Adipocyte (in vitro differentiated cells): ENCODE data around the gene CAMSAP1.

Source experiments
- DNase-seq: peaks from one replicate; pipeline ENCODE4 v3.0.0-alpha.2; 2015; ENCODE audit warnings: low read depth
- H3K27me3 ChIP-seq: replicated peaks from 2 replicates; pipeline ENCODE4 v1.7.0; 2013; ENCODE audit warnings: mild to moderate bottlenecking, low read length, moderate library complexity; ENCODE audit not compliant: control insufficient read depth, insufficient read depth
- H3K36me3 ChIP-seq: 2 replicates; pipeline ENCODE4 v1.7.0; 2013; ENCODE audit warnings: low read length, mild to moderate bottlenecking, moderate library complexity; ENCODE audit not compliant: control insufficient read depth, insufficient read depth, severe bottlenecking
- H3K4me1 ChIP-seq: 2 replicates; pipeline ENCODE4 v1.7.0; 2013; ENCODE audit warnings: mild to moderate bottlenecking, low read length, moderate library complexity; ENCODE audit not compliant: control insufficient read depth, insufficient read depth
- H3K4me3 ChIP-seq: 2 replicates; pipeline ENCODE4 v1.7.0; 2013; ENCODE audit warnings: mild to moderate bottlenecking, low read length, moderate library complexity
- H3K9ac ChIP-seq: 2 replicates; pipeline ENCODE4 v1.7.0; 2013; ENCODE audit warnings: mild to moderate bottlenecking, low read length, moderate library complexity
- H3K9me3 ChIP-seq: 2 replicates; pipeline ENCODE4 v1.7.0; 2013; ENCODE audit warnings: mild to moderate bottlenecking, low read length, moderate library complexity; ENCODE audit not compliant: control insufficient read depth

The CAMSAP1 gene

GRCh38 chr9:135840107-135840506, 67.2 kb downstream of the CAMSAP1 start:
- Histone ChIP-seq H3K4me3 (no peak overlapping the region), H3K27me3 (no peaks in the 10 kb centered on the region), H3K9me3 (no peaks in the 10 kb centered on the region), H3K9ac (no peak overlapping the region), H3K4me1 (no peaks in the 10 kb centered on the region), H3K36me3 (peaks cover 5% of the 10 kb centered on the region)
- DNase-seq: no peak

GRCh38 chr9:135839516-135839915, 67.8 kb downstream of the CAMSAP1 start:
- peaks cover 5% of the 10 kb centered on the region for H3K36me3 ChIP-seq

DNA sequence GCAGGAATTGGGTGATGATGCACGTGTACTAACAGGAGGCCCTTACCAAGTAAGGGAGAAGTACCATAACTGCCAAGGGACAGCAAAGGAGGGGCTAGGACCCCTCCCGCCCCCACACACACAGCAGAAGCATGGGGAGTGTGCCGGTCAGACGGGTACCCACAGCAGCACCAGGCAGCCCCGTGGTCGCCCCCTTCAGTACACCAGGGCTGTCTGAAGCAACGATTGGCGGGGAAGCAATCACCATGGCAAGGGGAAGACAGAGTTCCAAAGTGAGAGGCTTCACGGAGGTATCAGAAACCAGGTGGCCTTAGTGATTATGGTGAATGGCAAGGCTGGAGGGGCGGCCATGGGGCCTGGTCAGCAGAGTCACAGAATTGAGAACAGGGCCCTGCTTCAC, 72.2 kb downstream of the CAMSAP1 start:
- H3K4me1 ChIP-seq: no peaks in the 10 kb centered on the region
- no peak for DNase-seq
- H3K36me3 ChIP-seq: no peaks in the 10 kb centered on the region

More at GRCh38 chr9:135839516-135839915, 67.8 kb downstream of the CAMSAP1 start:
- Histone ChIP-seq H3K27me3 (no peaks in the 10 kb centered on the region), H3K4me1 (no peaks in the 10 kb centered on the region), H3K9me3 (no peaks in the 10 kb centered on the region), H3K9ac (no peak overlapping the region), H3K4me3 (no peak overlapping the region)
- DNase-seq: no peak

GRCh38 chr9:135833864-135834263, 73.5 kb downstream of the CAMSAP1 start:
- peaks cover 1% of the 10 kb centered on the region for H3K9me3 ChIP-seq
- DNase-seq: no peak
- no peaks in the 10 kb centered on the region for H3K4me1 ChIP-seq
- H3K9ac ChIP-seq: no peak overlapping the region
- no peak overlapping the region for H3K4me3 ChIP-seq
- H3K27me3 ChIP-seq: no peaks in the 10 kb centered on the region
- no peaks in the 10 kb centered on the region for H3K36me3 ChIP-seq

More for the DNA sequence above, 72.2 kb downstream of the CAMSAP1 start:
- H3K4me3 ChIP-seq: no peak overlapping the region
- no peaks in the 10 kb centered on the region for H3K9me3 ChIP-seq
- no peak overlapping the region for H3K9ac ChIP-seq
- H3K27me3 ChIP-seq: no peaks in the 10 kb centered on the region

DNA sequence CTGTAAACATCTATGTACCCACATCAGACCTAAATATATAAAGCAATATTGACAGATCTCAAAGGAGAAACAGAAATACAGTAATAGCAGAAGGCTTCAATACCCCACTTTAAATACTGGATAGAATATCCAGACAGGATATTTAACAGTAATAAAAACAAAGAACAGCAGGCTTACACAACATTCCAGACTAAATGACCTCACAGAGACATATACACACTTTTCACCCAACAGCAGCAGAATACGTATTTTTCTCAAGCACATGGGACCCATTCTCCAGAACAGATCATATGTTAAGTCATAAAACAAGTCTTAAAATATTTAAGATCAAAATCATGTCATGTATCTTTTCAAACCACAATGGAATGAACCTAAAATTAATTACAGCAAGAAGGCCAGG, 76.8 kb downstream of the CAMSAP1 start:
- Histone ChIP-seq H3K36me3 (peaks cover 10% of the 10 kb centered on the region), H3K27me3 (no peaks in the 10 kb centered on the region), H3K9me3 (peaks cover 6% of the 10 kb centered on the region), H3K4me1 (no peaks in the 10 kb centered on the region), H3K4me3 (no peak overlapping the region), H3K9ac (no peak overlapping the region)
- no peak for DNase-seq

- no peak overlapping the region for H3K9ac ChIP-seq
- peaks cover 15% of the 10 kb centered on the region for H3K36me3 ChIP-seq
- H3K9me3 ChIP-seq: peaks cover 6% of the 10 kb centered on the region
- DNase-seq: no peak
- H3K27me3 ChIP-seq: no peaks in the 10 kb centered on the region
- H3K4me3 ChIP-seq: no peak overlapping the region
- H3K4me1 ChIP-seq: no peaks in the 10 kb centered on the region
Observed at GRCh38 chr9:135828656-135829055, 78.7 kb downstream of the CAMSAP1 start.

DNA sequence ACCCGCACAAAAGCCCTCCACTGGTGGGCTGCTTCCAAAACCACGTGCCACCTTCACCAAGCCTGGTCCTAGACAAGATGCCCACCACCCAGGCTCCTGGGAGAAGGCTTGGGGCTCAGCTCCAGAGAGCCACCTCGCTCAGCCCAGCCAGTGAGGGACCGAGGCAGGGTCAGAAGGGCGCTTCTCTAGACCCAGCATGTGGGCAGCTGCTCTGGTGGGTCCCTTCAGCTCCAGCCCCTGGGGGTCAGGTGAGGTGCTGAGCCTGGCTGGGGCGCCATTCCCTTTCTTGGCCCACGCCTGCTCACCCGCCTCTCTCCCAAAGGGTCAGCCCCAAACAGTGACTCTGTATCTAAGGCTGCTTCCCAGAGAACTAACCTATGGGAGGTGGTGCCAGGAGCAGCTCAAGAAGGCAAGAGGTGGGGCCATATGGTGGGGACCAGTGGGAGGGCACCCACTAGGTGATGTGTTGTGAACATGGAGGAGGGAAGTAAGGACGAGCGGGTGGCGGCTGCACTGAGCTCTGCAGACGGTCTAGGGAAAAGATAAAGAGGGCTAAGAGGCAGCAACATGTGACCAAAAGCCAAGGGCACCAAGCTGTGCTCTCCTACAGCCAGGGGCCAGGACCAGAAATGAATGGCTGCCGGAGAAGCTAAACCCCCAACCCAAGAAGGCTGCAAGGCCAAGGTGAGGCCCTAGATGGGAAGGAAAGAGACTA, 79.3 kb downstream of the CAMSAP1 start:
- H3K4me3 ChIP-seq: no peak overlapping the region
- H3K9me3 ChIP-seq: peaks cover 6% of the 10 kb centered on the region
- no peak for DNase-seq
- no peaks in the 10 kb centered on the region for H3K27me3 ChIP-seq
- peaks cover 21% of the 10 kb centered on the region for H3K36me3 ChIP-seq
- no peaks in the 10 kb centered on the region for H3K4me1 ChIP-seq
- H3K9ac ChIP-seq: no peak overlapping the region

DNA sequence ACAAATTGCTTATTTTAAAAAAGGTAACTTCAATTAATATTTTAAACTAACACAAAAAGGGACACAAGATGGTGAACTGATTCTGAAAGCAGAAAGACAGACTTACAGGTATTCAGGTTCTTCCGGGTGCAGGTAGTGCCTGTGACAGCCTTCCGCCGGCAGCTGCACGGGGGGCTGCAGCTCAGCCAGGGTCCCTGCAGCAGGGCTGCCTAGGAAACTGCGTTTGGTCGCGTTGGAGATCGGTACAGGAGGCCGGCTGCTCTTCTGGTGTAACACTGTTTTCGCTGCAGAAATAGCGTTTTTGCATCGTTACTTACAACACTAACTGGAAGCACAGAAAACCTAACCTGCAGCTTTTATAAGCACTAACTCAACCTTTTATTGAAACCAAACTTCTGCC, 80.0 kb downstream of the CAMSAP1 start:
- Histone ChIP-seq H3K36me3 (peaks cover 28% of the 10 kb centered on the region), H3K4me3 (no peak overlapping the region)
- DNase-seq: no peak

GRCh38 chr9:135826188-135826545, 81.2 kb downstream of the CAMSAP1 start:
- no peaks in the 10 kb centered on the region for H3K4me1 ChIP-seq
- peaks cover 39% of the 10 kb centered on the region for H3K36me3 ChIP-seq
- DNase-seq: no peak
- no peak overlapping the region for H3K9ac ChIP-seq
- no peak overlapping the region for H3K4me3 ChIP-seq
- H3K27me3 ChIP-seq: no peaks in the 10 kb centered on the region
- H3K9me3 ChIP-seq: peaks cover 6% of the 10 kb centered on the region

More for the DNA sequence above, 80.0 kb downstream of the CAMSAP1 start:
- peaks cover 6% of the 10 kb centered on the region for H3K9me3 ChIP-seq
- no peak overlapping the region for H3K9ac ChIP-seq
- H3K4me1 ChIP-seq: no peaks in the 10 kb centered on the region
- no peaks in the 10 kb centered on the region for H3K27me3 ChIP-seq

DNA sequence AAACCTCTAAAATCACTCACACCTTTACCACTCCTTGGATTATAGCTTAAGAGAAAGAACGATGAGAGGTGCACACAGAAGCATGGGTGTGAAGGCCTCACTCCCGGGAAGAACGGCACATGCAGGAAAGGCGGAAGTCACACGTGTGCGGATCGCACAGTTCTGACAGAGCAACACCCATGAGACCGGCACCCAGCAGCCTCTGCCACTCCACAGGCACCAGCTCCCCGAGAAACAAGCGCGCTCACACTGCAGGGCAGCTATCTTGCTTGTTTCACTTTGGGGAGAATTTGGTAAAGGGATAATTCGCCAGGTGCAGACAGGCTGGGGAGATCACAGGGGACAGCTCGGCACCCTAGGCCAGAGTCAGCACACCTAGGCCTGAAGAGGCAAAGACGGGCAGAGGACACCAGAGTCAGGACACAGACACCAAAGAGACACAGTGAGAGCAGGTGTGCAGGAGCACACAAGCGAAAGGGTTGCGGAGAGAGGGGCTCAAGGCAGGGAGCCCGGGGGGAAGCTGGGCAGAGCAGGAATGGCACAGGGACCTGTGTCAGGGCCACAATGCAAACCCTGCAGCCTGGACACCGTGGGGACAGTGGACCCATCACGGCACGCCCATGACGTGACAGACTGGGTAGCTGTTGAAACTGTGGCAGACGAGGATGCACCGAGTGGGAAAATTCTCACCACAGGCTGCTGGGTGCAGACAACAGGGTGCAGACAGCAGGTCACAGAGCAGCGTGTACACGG, 81.7 kb downstream of the CAMSAP1 start:
- no peak for DNase-seq
- no peak overlapping the region for H3K4me3 ChIP-seq
- H3K36me3 ChIP-seq: peaks cover 45% of the 10 kb centered on the region
- peaks cover 6% of the 10 kb centered on the region for H3K9me3 ChIP-seq
- H3K27me3 ChIP-seq: no peaks in the 10 kb centered on the region
- H3K4me1 ChIP-seq: no peaks in the 10 kb centered on the region
- H3K9ac ChIP-seq: no peak overlapping the region

- Histone ChIP-seq H3K4me3 (no peak overlapping the region), H3K4me1 (no peaks in the 10 kb centered on the region), H3K9me3 (no peaks in the 10 kb centered on the region), H3K27me3 (no peaks in the 10 kb centered on the region), H3K36me3 (peaks cover 64% of the 10 kb centered on the region), H3K9ac (no peak overlapping the region)
- DNase-seq: no peak
Observed at GRCh38 chr9:135823036-135823435, 84.3 kb downstream of the CAMSAP1 start.
